KMS-11 (cell line): ENCODE data around the gene NT5C3B.
A peak's percentile ranks its signal among the peaks of the same experiment; 100 is the strongest.

Source experiments
- H2AFZ ChIP-seq: fragments of 200-600 bp; sonication (generic); 2 replicates; pipeline ENCODE4 v1.6.1; 2016; ENCODE audit warnings: antibody characterized with exemption, mixed run types, low read depth
- H3K27ac ChIP-seq: fragments of 200-600 bp; sonication (generic); 2 replicates; pipeline ENCODE4 v1.6.1; 2016; ENCODE audit warnings: mild to moderate bottlenecking, mixed run types
- H3K27me3 ChIP-seq: fragments of 200-600 bp; sonication (generic); 2 replicates; pipeline ENCODE4 v1.6.1; 2017; ENCODE audit warnings: mild to moderate bottlenecking, low read depth, mixed run types, moderate library complexity; ENCODE audit not compliant: insufficient read depth
- H3K36me3 ChIP-seq: fragments of 200-600 bp; sonication (generic); 2 replicates; pipeline ENCODE4 v1.6.1; 2017; ENCODE audit warnings: mild to moderate bottlenecking, mixed run types; ENCODE audit not compliant: insufficient read depth
- H3K4me1 ChIP-seq: fragments of 200-600 bp; sonication (generic); 2 replicates; pipeline ENCODE4 v1.6.1; 2016; ENCODE audit warnings: mild to moderate bottlenecking, low read depth, mixed run types; ENCODE audit not compliant: poor library complexity, severe bottlenecking
- H3K4me2 ChIP-seq: fragments of 200-600 bp; sonication (generic); 2 replicates; pipeline ENCODE4 v1.7.0; 2016; ENCODE audit warnings: mild to moderate bottlenecking, mixed run types
- H3K4me3 ChIP-seq: fragments of 200-600 bp; sonication (generic); IDR thresholded peaks from 2 replicates; pipeline ENCODE4 v1.6.1; 2017; ENCODE audit warnings: low read depth, low read length, mixed read lengths; ENCODE audit not compliant: insufficient read depth
- H3K79me2 ChIP-seq: fragments of 200-600 bp; sonication (generic); 2 replicates; pipeline ENCODE4 v1.6.1; 2016; ENCODE audit warnings: low read depth, mixed run types; ENCODE audit not compliant: insufficient read depth
- H3K9ac ChIP-seq: fragments of 200-600 bp; sonication (generic); 2 replicates; pipeline ENCODE4 v1.6.1; 2016; ENCODE audit warnings: mild to moderate bottlenecking, mixed run types
- H4K20me1 ChIP-seq: fragments of 200-600 bp; sonication (generic); 2 replicates; pipeline ENCODE4 v1.6.1; 2016; ENCODE audit warnings: mild to moderate bottlenecking, mixed run types; ENCODE audit not compliant: insufficient read depth
- TF ChIP-seq, protein P1 (sequence below): fragments of 200-600 bp; sonication (generic); conservative IDR thresholded peaks from 2 replicates; pipeline ENCODE4 v1.6.1; 2017; ENCODE audit warnings: low read depth, mild to moderate bottlenecking, antibody characterized with exemption, low read length, moderate library complexity, mixed read lengths

NT5C3B gene

DNA sequence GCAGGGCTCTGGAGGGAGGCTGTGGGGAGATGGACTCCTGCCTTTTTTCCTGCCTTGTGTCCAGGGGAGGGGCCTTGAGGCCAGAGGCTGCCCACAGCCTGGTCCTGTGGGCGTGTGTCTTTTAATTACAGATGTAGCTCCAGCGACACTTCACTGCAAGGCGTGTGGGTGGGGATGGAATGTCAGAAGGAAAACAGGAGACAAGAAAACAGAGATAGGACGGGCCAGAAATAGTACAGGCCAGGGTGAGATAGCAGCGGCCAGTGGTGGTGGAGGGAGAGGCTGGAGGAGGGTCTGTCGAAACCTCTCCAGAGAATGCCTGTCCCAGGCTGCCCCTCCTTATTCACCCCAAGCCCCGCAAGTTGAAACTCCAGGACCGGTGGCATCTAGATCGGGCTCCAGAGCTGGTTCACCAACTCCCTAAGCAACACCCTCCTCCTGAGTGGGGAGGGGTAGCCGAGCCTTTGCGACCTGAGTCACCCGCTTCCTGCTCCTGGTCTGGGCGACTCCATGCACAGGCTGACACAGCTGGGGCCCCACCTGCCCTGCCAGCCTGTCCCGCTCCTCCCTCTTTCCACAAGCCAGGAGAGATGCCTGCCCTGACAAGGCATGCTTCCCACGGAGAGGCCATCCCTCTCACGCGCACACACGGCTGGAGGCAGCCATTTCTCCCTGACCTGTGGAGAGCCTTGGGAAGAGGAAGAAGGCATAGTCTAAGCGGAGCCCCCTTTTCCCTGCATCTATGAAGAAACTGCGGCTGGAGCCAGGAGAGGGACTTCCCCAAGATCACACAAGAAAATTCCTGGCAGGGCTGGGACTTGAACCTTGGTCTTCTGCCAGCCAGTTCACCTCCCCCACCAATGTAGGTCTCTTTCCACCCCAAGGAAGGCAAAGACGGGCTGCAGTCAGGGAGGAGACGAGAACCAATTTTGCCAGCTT lies 42.9 kb downstream of the NT5C3B start:
- Histone ChIP-seq H3K9ac (no peak overlapping the region), H3K27ac (no peak overlapping the region), H3K27me3 (no peaks in the 10 kb centered on the region), H3K4me2 (no peak overlapping the region), H2AFZ (no peak overlapping the region; the same call in 1 of the 2 replicates), H3K79me2 (no peaks in the 10 kb centered on the region), H3K4me1 (no peaks in the 10 kb centered on the region), H3K36me3 (no peaks in the 10 kb centered on the region), H3K4me3 (no peak overlapping the region), H4K20me1 (no peaks in the 10 kb centered on the region)
- TF ChIP-seq, protein P1, sequence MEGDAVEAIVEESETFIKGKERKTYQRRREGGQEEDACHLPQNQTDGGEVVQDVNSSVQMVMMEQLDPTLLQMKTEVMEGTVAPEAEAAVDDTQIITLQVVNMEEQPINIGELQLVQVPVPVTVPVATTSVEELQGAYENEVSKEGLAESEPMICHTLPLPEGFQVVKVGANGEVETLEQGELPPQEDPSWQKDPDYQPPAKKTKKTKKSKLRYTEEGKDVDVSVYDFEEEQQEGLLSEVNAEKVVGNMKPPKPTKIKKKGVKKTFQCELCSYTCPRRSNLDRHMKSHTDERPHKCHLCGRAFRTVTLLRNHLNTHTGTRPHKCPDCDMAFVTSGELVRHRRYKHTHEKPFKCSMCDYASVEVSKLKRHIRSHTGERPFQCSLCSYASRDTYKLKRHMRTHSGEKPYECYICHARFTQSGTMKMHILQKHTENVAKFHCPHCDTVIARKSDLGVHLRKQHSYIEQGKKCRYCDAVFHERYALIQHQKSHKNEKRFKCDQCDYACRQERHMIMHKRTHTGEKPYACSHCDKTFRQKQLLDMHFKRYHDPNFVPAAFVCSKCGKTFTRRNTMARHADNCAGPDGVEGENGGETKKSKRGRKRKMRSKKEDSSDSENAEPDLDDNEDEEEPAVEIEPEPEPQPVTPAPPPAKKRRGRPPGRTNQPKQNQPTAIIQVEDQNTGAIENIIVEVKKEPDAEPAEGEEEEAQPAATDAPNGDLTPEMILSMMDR, result no peak

DNA sequence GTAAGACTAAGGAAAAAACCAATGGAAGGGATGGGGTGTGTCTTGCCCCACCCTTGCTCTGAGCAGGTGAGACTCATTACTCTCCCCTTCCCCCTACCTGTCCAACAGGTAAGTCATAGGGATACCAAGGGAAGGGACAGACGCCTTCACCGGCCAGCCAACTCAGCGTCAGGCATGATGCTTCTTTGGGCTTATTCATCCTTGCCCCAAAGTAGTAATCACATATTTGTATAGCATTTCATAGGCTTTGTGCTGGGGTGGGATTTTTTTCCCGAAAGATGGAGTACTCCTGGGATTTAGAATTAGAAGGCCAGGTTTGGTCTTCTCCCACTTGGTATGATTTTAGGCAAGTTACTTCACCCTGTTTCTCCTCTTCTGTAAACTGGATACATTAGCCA lies 49.0 kb downstream of the NT5C3B start:
- Histone ChIP-seq H3K4me2 (peak overlapping the region; percentile 59), H3K27me3 (no peaks in the 10 kb centered on the region), H3K79me2 (no peaks in the 10 kb centered on the region; the same call in 1 of the 2 replicates), H3K27ac (no peak overlapping the region), H3K4me1 (peaks cover 19% of the 10 kb centered on the region), H3K36me3 (no peaks in the 10 kb centered on the region), H3K9ac (no peak overlapping the region), H2AFZ (peak overlapping the region; percentile 24; the same call in 1 of the 2 replicates), H3K4me3 (no peak overlapping the region), H4K20me1 (no peaks in the 10 kb centered on the region)
- TF ChIP-seq, protein P1, result no peak

DNA sequence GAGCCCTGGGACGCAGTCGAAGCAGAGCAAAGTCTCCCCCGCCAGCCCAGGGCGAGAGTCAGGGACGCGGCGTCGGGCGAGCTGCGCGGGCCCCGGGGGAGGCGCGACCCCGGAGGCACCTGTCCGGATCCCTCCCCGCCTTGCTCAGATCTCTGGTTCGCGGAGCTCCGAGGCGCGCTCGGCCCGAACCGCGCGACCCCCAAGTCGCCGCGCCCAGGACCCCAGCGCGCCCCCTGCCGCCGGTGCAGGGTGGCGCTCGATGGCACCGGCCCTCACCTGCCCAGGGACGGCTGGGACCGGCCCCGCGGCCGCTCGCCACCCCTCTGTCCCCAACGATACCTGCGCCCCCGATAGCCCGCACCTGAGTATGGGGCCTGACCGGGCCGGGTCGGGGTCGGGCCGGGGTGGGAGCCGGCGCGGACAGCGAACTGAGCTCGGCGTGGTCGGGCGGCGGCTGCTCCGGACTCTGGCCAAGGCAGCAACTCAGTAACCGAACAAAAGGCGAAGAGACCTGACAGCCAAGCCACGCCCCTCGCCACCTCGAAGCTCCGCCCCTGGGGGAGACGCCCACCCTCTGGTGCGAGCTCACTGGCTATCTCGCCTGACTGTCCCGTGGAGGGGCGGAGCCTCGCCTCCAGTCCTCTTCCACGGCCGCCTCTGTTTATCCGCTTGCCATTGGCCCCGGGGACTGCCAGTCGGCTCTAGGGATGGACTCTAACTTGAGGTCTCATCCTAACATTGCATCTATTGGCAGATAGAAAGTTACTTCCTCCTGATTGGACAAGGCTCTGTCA lies 49.6 kb downstream of the NT5C3B start, which contains the start of gene JUP:
Gene JUP (minus strand): TSS at position 485 of the 794 bp plus-strand sequence. CDS start 14,857 bp downstream, outside the sequence.
- H3K27me3 ChIP-seq, result no peaks in the 10 kb centered on the region
- no peaks in the 10 kb centered on the region for H3K36me3 ChIP-seq
- H3K27ac ChIP-seq, result no peak within 1 kb of the TSS
- peak within 1 kb of the TSS; percentile 94 for H3K4me2 ChIP-seq
- H3K9ac ChIP-seq, result peak within 1 kb of the TSS; percentile 64; the same call in 1 of the 2 replicates
- TF ChIP-seq, protein P1, result peak; percentile 83
- H4K20me1 ChIP-seq, result no peaks in the 10 kb centered on the region
- H3K79me2 ChIP-seq, result no peaks in the 10 kb centered on the region; the same call in 1 of the 2 replicates
- no peak within 1 kb of the TSS for H3K4me3 ChIP-seq
- peaks cover 19% of the 10 kb centered on the region for H3K4me1 ChIP-seq
- H2AFZ ChIP-seq, result peak within 1 kb of the TSS; percentile 73

DNA sequence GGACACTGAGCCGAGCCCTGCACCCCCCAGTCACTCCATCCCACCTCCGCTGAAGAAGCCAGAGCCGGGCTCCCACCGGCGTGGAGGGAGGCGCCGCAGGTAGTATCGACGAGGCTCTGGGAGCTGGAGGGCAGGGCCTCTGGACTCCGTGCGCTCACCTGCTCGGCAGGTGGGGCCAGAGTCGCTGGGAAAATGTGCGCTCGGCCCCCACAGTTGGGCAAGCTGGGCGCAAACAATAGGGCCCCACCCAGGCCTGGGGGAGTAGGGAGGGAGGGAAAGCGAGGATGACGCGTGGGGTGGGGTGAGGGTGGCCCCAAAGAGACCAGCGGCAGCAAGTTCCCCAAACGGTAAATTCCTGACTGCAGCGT lies 50.2 kb downstream of the NT5C3B start:
- peak overlapping the region; percentile 64; the same call in 1 of the 2 replicates for H3K9ac ChIP-seq

More for the DNA sequence above, 50.2 kb downstream of the NT5C3B start:
- Histone ChIP-seq H3K4me3 (no peak overlapping the region), H3K4me2 (peak overlapping the region; percentile 94), H3K27me3 (no peaks in the 10 kb centered on the region), H2AFZ (peak overlapping the region; percentile 73), H3K79me2 (no peaks in the 10 kb centered on the region; the same call in 1 of the 2 replicates), H4K20me1 (no peaks in the 10 kb centered on the region), H3K36me3 (no peaks in the 10 kb centered on the region), H3K4me1 (peaks cover 19% of the 10 kb centered on the region), H3K27ac (no peak overlapping the region)
- TF ChIP-seq, protein P1, result no peak
